ENCODE data around the gene BIRC6.
A peak's percentile ranks its signal among the peaks of the same experiment; 100 is the strongest.
"Not testable (repeated sequence)": the region's sequence is repeated elsewhere in the genome, so short reads cannot be mapped to it uniquely, and the experiment has no call there.

BIRC6 gene, protein sequence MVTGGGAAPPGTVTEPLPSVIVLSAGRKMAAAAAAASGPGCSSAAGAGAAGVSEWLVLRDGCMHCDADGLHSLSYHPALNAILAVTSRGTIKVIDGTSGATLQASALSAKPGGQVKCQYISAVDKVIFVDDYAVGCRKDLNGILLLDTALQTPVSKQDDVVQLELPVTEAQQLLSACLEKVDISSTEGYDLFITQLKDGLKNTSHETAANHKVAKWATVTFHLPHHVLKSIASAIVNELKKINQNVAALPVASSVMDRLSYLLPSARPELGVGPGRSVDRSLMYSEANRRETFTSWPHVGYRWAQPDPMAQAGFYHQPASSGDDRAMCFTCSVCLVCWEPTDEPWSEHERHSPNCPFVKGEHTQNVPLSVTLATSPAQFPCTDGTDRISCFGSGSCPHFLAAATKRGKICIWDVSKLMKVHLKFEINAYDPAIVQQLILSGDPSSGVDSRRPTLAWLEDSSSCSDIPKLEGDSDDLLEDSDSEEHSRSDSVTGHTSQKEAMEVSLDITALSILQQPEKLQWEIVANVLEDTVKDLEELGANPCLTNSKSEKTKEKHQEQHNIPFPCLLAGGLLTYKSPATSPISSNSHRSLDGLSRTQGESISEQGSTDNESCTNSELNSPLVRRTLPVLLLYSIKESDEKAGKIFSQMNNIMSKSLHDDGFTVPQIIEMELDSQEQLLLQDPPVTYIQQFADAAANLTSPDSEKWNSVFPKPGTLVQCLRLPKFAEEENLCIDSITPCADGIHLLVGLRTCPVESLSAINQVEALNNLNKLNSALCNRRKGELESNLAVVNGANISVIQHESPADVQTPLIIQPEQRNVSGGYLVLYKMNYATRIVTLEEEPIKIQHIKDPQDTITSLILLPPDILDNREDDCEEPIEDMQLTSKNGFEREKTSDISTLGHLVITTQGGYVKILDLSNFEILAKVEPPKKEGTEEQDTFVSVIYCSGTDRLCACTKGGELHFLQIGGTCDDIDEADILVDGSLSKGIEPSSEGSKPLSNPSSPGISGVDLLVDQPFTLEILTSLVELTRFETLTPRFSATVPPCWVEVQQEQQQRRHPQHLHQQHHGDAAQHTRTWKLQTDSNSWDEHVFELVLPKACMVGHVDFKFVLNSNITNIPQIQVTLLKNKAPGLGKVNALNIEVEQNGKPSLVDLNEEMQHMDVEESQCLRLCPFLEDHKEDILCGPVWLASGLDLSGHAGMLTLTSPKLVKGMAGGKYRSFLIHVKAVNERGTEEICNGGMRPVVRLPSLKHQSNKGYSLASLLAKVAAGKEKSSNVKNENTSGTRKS (N-terminal part only)

DNA sequence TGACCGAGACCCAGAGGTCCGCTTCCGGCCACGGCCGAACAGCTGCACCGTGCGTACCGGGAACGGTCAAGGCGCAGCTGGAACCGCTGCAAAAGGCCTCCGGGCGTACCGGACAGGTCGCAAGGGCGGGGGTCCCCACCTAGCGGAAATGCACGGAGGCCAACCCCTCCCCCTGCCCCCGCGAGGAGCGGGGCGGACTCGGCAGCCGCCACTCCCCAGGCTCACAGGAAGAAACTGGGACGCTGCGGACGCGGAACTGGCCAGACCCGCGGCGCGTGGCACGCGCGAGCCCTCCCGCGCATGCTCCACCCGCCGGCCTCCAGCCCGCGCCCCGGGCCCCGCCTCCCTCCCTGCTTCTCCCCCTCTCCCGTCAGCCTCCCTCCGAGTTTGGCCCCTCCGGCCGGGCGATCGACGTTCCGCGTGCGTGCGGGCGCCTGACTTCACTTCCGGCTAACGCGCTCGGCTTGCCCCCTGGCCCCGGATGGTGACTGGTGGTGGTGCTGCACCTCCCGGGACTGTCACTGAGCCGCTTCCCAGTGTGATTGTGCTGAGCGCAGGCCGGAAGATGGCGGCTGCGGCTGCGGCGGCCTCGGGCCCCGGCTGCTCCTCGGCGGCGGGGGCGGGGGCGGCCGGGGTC is at the start of gene BIRC6:
Gene BIRC6 (plus strand): TSS at position 343 of the 637 bp plus-strand sequence. CDS start 139 bp downstream, at position 482.
- DNase-seq = peak; percentile 97

DNA sequence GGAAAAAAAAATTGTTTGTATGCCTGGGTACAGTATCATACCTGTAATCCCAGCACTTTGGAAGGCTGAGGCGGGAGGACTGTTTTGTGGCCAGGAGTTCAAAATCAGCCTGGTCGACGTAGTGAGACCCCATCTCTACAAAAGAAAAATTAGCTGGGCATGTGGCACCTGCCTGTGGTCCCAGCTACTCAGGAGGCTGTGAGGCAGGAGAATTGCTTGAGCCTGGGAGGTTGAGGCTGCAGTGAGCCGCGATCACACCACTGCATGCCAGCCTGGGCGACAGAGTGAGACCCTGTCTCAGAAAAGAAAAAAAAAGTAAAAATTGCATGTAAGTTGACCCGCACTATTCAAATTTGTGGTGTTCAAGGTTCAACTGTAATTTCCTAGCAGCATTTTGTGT is 46.2 kb upstream of the BIRC6 start:
- no peak for DNase-seq

DNA sequence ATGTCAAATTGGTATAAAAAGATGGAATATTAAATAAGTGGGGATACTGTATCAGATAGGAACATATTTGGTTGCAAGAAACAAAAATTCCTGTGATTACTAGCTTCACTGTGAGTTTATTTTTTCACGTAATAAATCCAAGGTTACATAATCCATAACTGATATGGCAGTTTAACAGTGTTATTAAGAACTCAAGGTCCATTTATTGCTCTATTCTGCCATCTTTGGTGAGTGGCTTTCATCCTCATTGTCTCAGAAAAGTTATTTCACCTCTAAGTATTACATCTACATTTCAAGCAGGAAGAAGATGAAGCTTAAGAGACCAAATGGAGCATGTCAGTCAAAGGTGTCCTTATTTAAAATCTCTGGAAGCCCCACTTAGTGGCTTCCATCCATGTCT is 41.9 kb upstream of the BIRC6 start:
- DNase-seq = no peak

DNA sequence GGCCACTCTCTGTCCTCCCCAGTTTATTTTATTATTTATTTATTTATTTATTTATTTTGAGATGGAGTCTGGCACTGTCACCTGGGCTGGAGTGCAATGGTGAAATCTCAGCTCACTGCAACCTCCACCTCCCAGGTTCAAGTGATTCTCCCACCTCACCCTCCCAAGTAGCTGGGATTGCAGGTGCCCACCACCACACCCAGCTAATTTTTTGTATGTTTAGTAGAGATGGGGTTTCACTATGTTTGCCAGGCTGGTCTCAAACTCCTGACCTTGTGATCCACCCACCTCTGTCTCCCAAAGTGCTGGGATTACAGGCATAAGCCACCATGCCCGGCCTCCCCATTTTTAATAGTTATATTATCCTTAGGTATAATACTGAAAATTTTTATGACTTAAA is 28.1 kb upstream of the BIRC6 start:
- DNase-seq = not testable (repeated sequence)

DNA sequence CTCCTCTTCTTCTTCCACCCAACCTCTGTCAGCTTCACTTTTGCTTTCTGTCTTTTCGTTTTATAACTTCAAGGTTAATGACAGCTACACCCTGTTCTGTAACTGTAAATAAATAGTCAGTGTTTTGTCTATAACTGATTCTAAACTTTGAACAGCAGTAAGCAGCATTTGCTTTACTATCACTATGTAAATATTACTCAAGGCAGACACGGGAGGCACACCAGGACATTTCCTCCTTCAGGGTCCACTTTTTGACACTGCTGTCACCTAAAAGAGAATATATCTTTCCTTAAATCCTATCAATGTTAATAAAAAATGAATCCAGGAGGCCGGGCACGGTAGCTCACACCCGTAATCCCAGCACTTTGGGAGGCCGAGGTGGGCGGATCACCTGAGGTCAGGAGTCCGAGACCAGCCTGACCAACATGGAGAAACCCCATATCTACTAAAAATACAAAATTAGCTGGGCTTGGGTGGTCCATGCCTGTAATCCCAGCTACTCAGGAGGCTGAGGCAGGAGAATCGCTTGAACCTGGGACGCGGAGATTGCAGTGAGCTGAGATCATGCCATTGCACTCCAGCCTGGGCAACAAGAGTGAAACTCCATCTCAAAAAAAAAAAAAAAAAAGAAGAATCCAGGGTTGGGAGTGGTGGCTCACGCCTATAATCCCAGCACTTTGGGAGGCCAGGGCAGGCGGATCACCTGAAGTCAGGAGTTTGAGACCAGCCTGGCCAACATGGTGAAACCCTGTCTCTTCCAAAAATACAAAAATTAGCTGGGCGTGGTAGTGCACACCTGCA is 27.4 kb upstream of the BIRC6 start:
- DNase-seq = not testable (repeated sequence)

DNA sequence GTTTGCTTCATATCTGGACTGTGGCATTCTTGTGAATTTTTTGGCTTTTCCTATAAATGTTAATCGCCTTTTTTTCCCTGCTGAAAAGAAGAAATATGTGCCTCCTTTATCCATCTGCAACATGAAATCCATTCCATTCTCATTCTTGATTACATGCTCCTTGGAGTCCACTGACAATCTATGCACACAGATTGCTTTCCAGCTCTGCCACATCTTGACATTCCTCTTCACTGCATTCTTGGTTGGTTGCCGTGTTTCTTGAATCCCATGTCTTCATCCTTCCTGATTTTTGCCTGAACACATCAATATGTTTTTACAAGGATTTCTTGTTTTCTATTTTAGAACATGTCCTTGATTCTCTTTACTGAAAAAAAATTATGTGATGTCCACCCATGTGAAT is 26.7 kb upstream of the BIRC6 start:
- DNase-seq = no peak

DNA sequence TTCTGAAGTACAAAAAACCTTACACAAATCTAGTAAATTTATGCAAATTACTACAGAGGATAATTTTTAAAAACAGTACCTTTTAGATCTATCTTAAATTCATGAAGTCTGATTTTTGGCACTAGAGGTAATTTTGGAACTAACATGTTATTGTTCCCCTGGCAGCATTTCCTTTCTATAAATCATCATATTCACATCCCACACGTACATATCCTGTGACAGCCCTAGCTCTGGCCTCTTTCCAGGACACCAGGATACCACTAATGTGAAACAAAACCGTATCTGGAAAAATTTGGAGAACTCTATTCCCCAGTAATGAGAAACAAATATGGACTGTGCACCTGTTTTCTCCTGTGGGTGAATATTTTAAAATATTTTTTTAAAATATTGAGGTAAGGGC is 14.0 kb upstream of the BIRC6 start:
- DNase-seq = no peak

DNA sequence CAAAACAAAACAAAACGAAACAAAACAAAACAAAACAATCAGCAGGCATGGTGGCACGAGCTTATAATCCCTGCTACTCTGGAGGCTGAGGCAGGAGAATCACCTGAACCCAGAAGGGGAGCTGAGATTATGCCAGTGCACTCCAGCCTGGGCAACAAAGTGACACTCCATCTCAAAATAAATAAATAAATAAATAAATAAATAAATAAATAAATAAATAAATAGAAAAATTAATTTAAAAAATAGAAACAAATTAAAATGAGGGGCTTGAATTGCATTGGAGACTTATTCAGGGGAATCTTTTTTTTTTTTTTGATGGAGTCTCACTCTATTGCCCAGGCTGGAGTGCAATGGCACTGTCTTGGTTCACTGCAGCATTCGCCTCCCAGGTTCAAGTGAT is 6.0 kb upstream of the BIRC6 start:
- not testable (repeated sequence) for DNase-seq

DNA sequence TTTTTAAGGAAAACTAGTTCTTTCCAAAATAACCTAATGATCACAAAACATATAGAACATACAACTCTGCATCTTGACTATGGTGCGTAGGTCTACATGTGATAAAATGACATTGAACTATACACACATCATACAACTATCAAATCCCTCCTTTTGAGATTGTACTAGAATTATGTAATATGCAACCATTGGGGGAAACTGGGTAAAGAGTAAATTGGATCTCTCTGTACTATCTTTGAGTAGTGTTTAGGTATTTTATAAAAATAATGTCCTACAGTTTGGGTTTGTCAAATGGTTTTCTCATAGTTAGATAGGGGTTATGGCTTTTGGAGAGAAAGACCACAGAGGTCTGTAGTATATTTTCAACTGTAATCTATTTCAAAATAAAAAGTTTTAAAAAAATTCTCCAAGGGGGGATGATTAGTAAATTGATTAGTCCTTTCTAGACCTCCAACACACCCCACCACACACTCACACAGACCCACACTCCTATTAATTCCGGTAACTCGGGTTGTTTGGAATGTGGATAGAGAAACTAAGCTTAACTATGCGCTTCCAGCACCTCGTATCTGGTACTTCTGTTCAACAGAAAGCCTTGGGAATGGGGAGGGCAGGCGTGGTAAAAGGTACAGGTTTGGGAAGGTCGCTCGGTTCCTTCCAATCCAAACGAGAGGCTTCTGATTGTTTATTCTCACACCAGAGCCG is 695 bp upstream of the BIRC6 start:
- DNase-seq = no peak

DNA sequence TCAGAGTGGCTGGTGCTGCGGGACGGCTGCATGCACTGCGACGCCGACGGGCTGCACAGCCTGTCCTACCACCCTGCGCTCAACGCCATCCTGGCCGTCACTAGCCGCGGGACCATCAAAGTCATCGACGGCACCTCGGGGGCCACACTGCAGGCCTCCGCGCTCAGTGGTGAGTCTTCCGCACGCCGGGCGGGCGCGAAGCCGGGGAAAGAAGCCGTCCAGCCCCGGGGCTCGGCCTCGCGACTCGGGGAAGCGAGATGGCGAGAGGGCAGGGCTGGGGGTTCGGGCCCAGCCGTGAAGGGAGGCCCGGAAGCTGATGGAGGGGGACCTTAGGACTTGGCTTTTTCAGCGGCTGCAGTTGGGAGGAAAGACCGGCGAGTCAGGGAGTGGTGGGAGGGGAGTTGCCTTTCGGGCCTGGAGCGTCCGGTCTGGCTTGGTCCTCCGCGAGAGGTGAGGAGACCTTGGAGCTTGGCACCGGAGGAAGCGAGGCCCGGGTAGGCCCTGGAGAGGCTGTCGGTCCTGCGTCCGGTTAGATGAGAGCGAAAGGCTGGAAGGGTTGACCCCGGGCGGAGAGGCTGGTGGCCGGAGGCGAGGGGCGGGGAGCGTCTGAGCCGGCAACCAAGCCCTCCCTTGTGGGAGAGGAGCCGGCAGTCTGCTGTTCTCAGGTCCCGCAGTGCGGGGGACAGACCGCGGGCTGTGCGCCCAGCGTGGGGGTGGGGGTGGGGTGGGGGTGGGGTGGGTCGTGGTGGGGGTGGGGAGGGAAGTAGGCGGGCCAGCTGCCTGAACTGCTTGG is 691 bp downstream of the BIRC6 start:
- DNase-seq = peak; percentile 77

DNA sequence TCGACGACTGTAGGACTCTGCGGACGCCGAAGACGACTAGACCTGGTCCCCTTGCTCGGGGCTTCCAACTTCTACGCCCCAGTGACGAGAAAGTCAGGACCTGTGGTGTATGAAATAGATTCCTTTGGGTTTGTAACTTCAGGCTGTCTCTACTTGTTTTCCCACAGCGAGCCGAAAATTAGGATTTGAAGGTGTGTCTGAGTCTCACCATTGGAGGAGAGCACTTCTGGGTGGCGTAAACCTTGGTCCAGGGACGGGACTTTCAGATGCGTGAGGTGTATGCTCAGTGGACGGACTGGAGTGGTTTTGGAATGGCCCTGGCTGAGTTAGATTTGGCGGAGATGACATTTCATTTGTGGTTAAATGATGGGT is 1.3 kb downstream of the BIRC6 start:
- no peak for DNase-seq

DNA sequence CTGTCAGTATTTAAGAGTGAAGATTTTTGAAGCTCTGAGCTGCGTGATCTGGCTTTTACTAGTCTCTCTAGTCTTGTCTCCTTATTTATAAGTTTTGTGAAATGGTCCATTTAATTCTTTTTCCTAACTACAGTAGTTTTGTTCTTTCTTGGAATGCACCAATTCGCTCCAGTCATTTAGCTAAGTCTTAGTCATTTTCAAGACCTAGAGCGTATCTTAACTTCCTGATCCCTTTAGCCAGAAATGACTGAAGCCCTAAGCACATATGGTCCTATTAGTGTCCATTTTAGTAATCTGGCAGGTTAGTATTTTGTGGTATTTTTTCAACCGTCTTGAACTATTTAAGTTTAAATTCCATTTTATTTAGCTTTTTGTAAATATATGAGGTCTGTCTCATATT is 3.6 kb downstream of the BIRC6 start:
- no peak for DNase-seq

DNA sequence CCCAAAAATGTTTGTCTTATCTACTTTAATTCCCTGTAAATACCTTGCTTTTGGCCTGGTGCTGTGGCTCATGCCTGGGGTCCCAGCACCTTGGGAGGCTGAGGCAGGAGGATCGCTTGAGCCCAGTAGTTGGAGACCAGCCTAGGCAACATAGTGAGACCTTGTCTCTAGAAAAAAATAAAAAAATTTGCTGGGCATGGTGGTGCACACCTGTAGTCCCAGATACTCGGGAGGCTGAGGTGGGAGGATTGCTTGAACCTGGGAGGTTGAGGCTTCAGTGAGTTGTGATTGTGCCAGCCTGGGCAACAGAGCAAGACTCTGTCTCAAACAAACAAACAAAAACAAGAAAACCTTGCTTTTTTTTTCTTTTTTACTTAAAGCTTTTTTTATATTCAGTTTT is 6.2 kb downstream of the BIRC6 start:
- DNase-seq = not testable (repeated sequence)

DNA sequence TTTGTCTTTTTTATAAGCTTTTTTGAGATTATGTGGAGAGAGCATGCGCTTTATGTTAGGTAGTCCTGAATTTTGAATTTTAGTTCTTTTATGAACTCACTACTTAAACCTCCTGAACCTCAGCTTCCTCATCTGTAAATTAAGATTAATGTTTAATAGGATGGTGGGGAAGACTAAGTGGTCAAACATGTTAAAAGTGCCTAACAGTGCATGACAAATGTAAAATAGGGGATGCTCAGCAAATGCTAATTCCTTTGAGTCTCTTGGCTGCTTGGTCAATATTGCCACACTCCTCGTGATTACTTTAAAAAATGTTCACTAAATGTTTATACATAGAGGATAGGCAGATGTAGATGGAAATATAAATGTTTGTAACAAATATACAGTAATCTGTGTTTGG is 6.8 kb downstream of the BIRC6 start:
- no peak for DNase-seq

DNA sequence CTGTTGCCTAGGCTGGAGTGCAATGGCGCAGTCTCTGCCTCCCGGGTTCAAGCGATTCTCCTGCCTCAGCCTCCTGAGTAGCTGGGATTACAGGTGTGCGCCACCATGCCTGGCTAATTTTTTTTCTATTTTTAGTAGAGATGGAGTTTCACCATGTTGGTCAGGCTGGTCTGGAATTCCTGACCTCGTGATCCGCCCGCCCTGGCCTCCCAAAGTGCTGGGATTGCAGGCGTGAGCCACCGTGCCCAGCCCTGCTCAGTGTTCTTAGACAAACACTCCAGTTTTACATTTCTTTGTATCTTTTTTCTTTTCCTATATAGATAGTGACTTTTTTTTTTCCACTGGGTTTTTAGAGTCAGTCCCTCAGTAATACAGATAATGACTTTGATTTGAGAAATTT is 7.5 kb downstream of the BIRC6 start:
- not testable (repeated sequence) for DNase-seq

DNA sequence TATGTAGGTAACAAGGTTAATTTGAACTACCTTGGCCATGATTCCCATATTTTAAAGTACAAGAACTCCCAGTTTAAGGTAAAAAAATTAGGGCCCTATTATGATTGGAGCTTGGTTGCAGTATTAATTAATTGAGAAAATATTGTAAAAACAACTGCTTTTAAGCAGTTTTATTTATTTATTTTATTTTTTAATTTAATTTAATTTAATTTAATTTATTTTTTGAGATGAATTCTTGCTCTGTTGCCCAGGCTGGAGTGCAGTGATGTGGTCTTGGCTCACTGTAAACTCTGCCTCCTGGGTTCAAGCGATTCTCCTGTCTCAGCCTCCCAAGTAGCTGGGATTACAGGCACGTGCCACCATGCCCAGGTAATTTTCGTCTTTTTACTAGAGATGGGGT is 8.9 kb downstream of the BIRC6 start:
- not testable (repeated sequence) for DNase-seq

DNA sequence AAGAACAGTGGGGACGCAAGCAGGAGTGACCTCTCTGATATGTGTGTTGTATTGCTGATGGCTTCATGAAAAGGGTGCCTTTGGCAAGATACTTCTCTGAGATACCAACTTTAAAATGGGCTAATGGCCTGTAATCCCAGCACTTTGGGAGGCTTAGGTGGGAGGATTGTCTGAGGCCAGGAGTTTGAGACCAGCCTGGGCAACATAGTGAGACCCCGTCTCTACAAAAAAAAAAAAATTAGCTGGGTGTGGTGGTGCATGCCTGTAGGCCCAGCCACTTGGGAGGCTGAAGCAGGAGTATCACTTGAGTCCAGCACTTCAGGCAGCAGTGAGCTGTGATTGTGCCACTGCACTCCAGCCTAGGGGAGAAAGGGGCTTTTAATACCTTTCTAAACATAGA is 9.8 kb downstream of the BIRC6 start:
- DNase-seq = no peak

DNA sequence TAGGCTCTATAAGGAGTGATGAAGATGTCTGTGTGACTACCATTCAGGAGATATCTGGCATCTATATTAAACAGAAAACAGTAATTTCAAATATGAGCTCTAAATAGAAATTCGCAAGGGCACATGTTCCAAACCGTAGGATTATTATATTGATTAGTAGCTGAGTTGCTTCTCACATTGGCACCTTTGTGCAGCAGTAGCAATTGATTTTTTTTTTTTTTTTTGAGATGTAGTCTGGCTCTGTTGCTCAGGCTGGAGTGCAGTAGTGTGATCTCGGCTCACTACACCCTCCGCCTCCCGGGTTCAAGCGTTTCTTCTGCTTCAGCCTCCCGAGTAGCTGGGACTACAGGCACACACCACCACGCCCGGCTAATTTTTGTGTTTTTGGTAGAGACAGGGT is 12.4 kb downstream of the BIRC6 start:
- no peak for DNase-seq

DNA sequence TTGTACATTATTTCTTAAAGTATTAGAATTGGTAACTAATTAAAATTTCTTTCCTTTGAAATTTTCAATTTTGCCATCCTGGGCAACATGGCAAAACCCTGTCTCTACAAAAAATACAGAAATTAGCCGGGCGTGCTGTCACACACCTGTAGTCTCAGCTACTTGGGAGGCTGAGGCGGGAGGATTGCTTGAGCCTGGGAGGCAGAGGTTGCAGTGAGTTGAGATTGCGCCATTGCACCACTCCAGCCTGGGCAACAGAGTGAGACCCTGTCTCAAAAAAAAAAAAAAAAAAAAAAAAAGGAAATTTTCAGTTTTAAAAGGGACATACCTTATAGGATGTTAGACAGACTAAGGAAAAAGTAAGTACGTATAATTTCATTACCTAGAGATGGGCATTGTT is 14.1 kb downstream of the BIRC6 start:
- DNase-seq = not testable (repeated sequence)

DNA sequence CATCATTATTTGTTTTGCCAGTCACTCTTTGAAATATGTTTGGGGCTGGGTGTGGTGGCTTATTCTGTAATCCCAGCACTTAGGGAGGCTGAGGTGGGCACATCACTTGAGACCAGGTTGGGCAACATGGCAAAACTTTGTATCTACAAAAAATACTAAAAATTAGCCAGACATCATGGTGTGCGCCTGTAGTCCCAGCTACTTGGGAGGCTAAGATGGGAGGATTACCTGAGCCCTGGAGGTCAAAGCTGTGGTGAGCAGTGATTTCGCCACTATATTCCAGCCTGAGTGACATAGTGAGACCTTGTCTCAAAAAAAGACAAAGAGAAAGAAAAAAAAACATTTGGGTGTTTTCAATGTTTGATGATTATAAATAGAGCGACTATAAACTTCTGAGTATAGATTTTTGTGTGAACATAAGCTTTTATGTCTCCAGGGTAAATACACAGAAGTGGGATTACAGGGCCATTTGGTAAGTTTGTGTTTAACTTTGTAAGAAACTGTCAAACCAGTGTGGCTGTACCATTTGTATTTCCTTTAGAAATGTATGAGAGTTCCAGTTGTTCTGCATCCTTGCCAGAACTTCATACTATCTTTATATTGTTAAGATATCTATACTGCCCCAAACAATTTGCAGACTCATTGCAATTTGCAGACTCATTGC is 15.8 kb downstream of the BIRC6 start:
- DNase-seq = no peak
